ENCODE results near the gene STYXL2.

Gene STYXL2

GRCh38 chr1:167065471-167065870 lies 28.4 kb upstream of the STYXL2 start:
- no peak overlapping the region for H3K4me3 ChIP-seq (ENCODE audit: low read depth, low read length)
- ChIA-PET POLR2A (interaction anchor here (2.2 kb wide), 1 partner anchor 155 kb away, joined by 7 read pairs; the partner anchor contains the start of gene POU2F1), CTCF (interaction anchor here (0.6 to 2.0 kb wide), 7 partner anchors 110 to 469 kb away, joined by 3 to 22 read pairs (median 5); partner anchors contain the start of gene POU2F1)
- no peaks in the 10 kb centered on the region for H3K9me3 ChIP-seq (ENCODE audit: control insufficient read depth, insufficient read depth, low read depth, low read length)
- TF ChIP-seq ZNF621 (tag by site-specific recombination; IDR thresholded peaks at IDR 0.05) (no peak), ZNF449 (tag by site-specific recombination; IDR thresholded peaks at IDR 0.05) (0 out of 2 replicates have a peak, but pooled peaks have one; percentile 18)
- no peaks in the 10 kb centered on the region for H3K4me1 ChIP-seq (ENCODE audit: control insufficient read depth, insufficient read depth, low read length)
- H3K27ac ChIP-seq (ENCODE audit: extremely low read depth, low read depth, low read length), result no peak overlapping the region
- H3K36me3 ChIP-seq (ENCODE audit: control insufficient read depth in 2 of 2, insufficient read depth in 1 of 2, low read length in 2 of 2), result no peaks in the 10 kb centered on the region

- H3K4me1 ChIP-seq (ENCODE audit: control insufficient read depth, insufficient read depth, low read length), result no peaks in the 10 kb centered on the region
- no peaks in the 10 kb centered on the region for H3K36me3 ChIP-seq (ENCODE audit: control insufficient read depth in 2 of 2, insufficient read depth in 1 of 2, low read length in 2 of 2)
- ChIA-PET POLR2A (interaction anchor here (1.3 kb wide), 1 partner anchor 154 kb away, joined by 7 read pairs; the partner anchor contains the start of gene POU2F1), CTCF (interaction anchor here (0.5 to 2.0 kb wide), 41 partner anchors 9 to 1419 kb away, joined by 3 to 22 read pairs (median 3); partner anchors contain the start of gene POU2F1)
- no peaks in the 10 kb centered on the region for H3K9me3 ChIP-seq (ENCODE audit: control insufficient read depth, insufficient read depth, low read depth, low read length)
- no peak overlapping the region for H3K27ac ChIP-seq (ENCODE audit: extremely low read depth, low read depth, low read length)
- peak overlapping the region; percentile 18 for H3K4me3 ChIP-seq (ENCODE audit: low read depth, low read length)
- TF ChIP-seq ZNF654 (tag by site-specific recombination; IDR thresholded peaks at IDR 0.05; ENCODE audit: low read depth) (peak; percentile 88), ZNF394 (tag by site-specific recombination; IDR thresholded peaks at IDR 0.05; ENCODE audit: borderline replicate concordance) (peak; percentile 5; the same call in 1 of the 2 replicates), ZNF785 (tag by site-specific recombination; IDR thresholded peaks at IDR 0.05) (no peak), ZNF664 (tag by site-specific recombination; IDR thresholded peaks at IDR 0.05) (0 out of 2 replicates have a peak, but pooled peaks have one; percentile 36), ZBTB26 (tag by site-specific recombination; optimal IDR thresholded peaks at IDR 0.05) (peak; percentile 56), ZBTB49 (tag by site-specific recombination; IDR thresholded peaks at IDR 0.05; ENCODE audit: low read depth) (no peak), ZNF148 (tag by site-specific recombination; IDR thresholded peaks at IDR 0.05; ENCODE audit: borderline replicate concordance) (no peak), ZNF335 (tag by site-specific recombination; conservative IDR thresholded peaks at IDR 0.05) (peak; percentile 51), ZBTB10 (tag by site-specific recombination; IDR thresholded peaks at IDR 0.05) (0 out of 2 replicates have a peak, but pooled peaks have one; percentile 39), ZNF660 (tag by site-specific recombination; IDR thresholded peaks at IDR 0.05) (peak; percentile 52; the same call in 1 of the 2 replicates), ZNF169 (tag by site-specific recombination; IDR thresholded peaks at IDR 0.05) (no peak), ZEB2 (tag by site-specific recombination; IDR thresholded peaks at IDR 0.05) (peak; percentile 80), ZNF692 (tag by site-specific recombination; IDR thresholded peaks at IDR 0.05) (peak; percentile 49), ZBTB17 (tag by site-specific recombination; IDR thresholded peaks at IDR 0.05) (0 out of 2 replicates have a peak, but pooled peaks have one; percentile 20), ZBTB8A (tag by site-specific recombination; IDR thresholded peaks at IDR 0.05) (peak; percentile 67), ZIC2 (tag by site-specific recombination; IDR thresholded peaks at IDR 0.05) (0 out of 2 replicates have a peak, but pooled peaks have one; percentile 6), ZNF140 (tag by site-specific recombination; IDR thresholded peaks at IDR 0.05) (no peak), ZNF501 (tag by site-specific recombination; IDR thresholded peaks at IDR 0.05) (peak; percentile 66)
These were observed 27.3 kb upstream of the STYXL2 start for GRCh38 chr1:167066333-167067122.
